GM12878 (cell line): ENCODE measurements around the gene SLFN14. TPM values are rescaled to one million over a fixed set of nuclear protein-coding genes. Genes with fewer than 3 reads are reported as not detected.

Experiments used
- ASH2L ChIP-seq: fragments of 300-600, 200-600 bp; sonication (generic); IDR thresholded peaks from 2 replicates; pipeline ENCODE4 v1.6.1; 2017; ENCODE audit warnings: low read depth, mild to moderate bottlenecking, borderline replicate concordance
- BMI1 ChIP-seq: fragments of 450-650 bp; IDR thresholded peaks from 2 replicates; pipeline ENCODE4 v1.6.1; 2016; ENCODE audit warnings: mild to moderate bottlenecking, moderate library complexity, borderline replicate concordance
- EGR1 ChIP-seq, 2 experiments: IDR thresholded peaks; 1 replicate in 1 of 2; 2 replicates in 1 of 2; pipeline ENCODE4 v1.6.1; 2011 to 2012; ENCODE audit warnings: low read depth in 2 of 2, low read length in 2 of 2, borderline replicate concordance in 1 of 2, mild to moderate bottlenecking in 1 of 2, moderate library complexity in 1 of 2
- FOXK2 ChIP-seq: fragments of 450-650 bp; IDR thresholded peaks from 2 replicates; pipeline ENCODE4 v1.6.1; 2017; ENCODE audit warnings: mild to moderate bottlenecking, moderate library complexity
- LARP7 ChIP-seq: fragments of 450-650 bp; IDR thresholded peaks from 2 replicates; pipeline ENCODE4 v1.6.1; 2017; ENCODE audit warnings: mild to moderate bottlenecking
- MAX ChIP-seq: IDR thresholded peaks from 2 replicates; pipeline ENCODE4 v1.6.1; 2012; ENCODE audit warnings: low read depth, low read length, improper control_type of control experiment
- MEF2B ChIP-seq: fragments of 450-650 bp; IDR thresholded peaks from 2 replicates; pipeline ENCODE4 v1.6.1; 2018; ENCODE audit warnings: mild to moderate bottlenecking, moderate library complexity; ENCODE audit not compliant: partially characterized antibody, poor library complexity, severe bottlenecking
- MYB ChIP-seq: fragments of 150-350 bp; IDR thresholded peaks from 2 replicates; pipeline ENCODE4 v1.6.1; 2014; ENCODE audit warnings: mild to moderate bottlenecking, low read depth, low read length, borderline replicate concordance
- PBX3 ChIP-seq: IDR thresholded peaks from 2 replicates; pipeline ENCODE4 v1.6.1; 2011; ENCODE audit warnings: mild to moderate bottlenecking, low read depth, low read length, moderate library complexity; ENCODE audit not compliant: insufficient replicate concordance
- RAD21 ChIP-seq: IDR thresholded peaks from 2 replicates; pipeline ENCODE4 v1.6.1; 2011; ENCODE audit warnings: mild to moderate bottlenecking, low read depth, low read length, moderate library complexity; ENCODE audit not compliant: insufficient read depth
- SMARCA5 ChIP-seq: fragments of 450-650 bp; IDR thresholded peaks from 2 replicates; pipeline ENCODE4 v1.6.1; 2017; ENCODE audit warnings: mild to moderate bottlenecking
- TCF12 ChIP-seq: IDR thresholded peaks from 2 replicates; pipeline ENCODE4 v1.6.1; 2011; ENCODE audit warnings: low read depth, mild to moderate bottlenecking, low read length
- ZBTB11 ChIP-seq: fragments of 450-650 bp; formaldehyde crosslinking; IDR thresholded peaks from 2 replicates; pipeline ENCODE4 v1.5.0; 2022; ENCODE audit warnings: mild to moderate bottlenecking, missing genetic modification characterization
- ZBTB33 ChIP-seq: fragments of 450-650 bp; IDR thresholded peaks from 2 replicates; pipeline ENCODE4 v1.6.1; 2017; ENCODE audit warnings: mild to moderate bottlenecking
- ZNF687 ChIP-seq: fragments of 450-650 bp; IDR thresholded peaks from 2 replicates; pipeline ENCODE4 v1.6.1; 2017; ENCODE audit warnings: mild to moderate bottlenecking, moderate library complexity
- ZZZ3 ChIP-seq: IDR thresholded peaks from 2 replicates; pipeline ENCODE4 v1.6.1; 2011; ENCODE audit warnings: low read depth; ENCODE audit not compliant: control insufficient read depth, insufficient read length
- polyA plus RNA-seq, 11 experiments: library from polyadenylated mRNA; depleted of rRNA in 4 of 11; unstranded in 6 of 11; stranded (reverse) in 5 of 11; fragments of >200 nt; fragmentation: Nextera tagmentation in 4 of 11; fragmentation: Illumina TruSeq in 1 of 11; extraction: Ambion mirVana in 4 of 11; extraction: Trizol in 1 of 11; gene quantifications; 1 replicate in 1 of 11; 2 replicates in 10 of 11; pipeline versions ENCODE4 v1.2.1 to v1.2.3, GENCODE V29; 2011 to 2016; ENCODE audit warnings: inconsistent platforms in 2 of 11, missing spikeins in 2 of 11, low read depth in 1 of 11
- total RNA-seq, 4 experiments: library from RNA; depleted of rRNA in 3 of 4; stranded (reverse); fragments of >200 nt in 3 of 4; fragmentation: Illumina TruSeq in 1 of 4; extraction: Trizol in 1 of 4; gene quantifications; 2 replicates each; pipeline versions ENCODE4 v1.2.1 to v1.2.3, GENCODE V29; 2013 to 2021

Gene SLFN14
- total and polyA plus RNA-seq, 10 of the 15 experiments (the other 5 are each of a cell fraction or from before 2014, with no cell fraction given) = 0.06 to 0.11 (median 0.06) TPM; not detected in 7

GRCh38 chr17:35578197-35578928, 17.7 kb upstream of the SLFN14 start, which contains the start of gene PEX12 (continued):
- no peak; the same call in 1 of the 2 replicates for TF ChIP-seq MAX
- no peak for TF ChIP-seq ZBTB11 (CRISPR knock-in tag)
- no peak for TF ChIP-seq RAD21
- no peak; the same call in 1 of the 2 replicates for TF ChIP-seq MYB
- TF ChIP-seq MEF2B = peak; percentile 61
- TF ChIP-seq LARP7 = peak; percentile 56; the same call in 1 of the 2 replicates
- TF ChIP-seq ZZZ3 = no peak
- TF ChIP-seq ZBTB33 = no peak
- no peak for TF ChIP-seq FOXK2
- TF ChIP-seq TCF12 = no peak
- peak; percentile 80 for TF ChIP-seq SMARCA5
- TF ChIP-seq ASH2L = 0 out of 2 replicates have a peak, but pooled peaks have one; percentile 38
- no peak; the same call in 1 of the 2 replicates for TF ChIP-seq ZNF687
- TF ChIP-seq EGR1 (IDR thresholded peaks at IDR 0.05; ENCODE audit: borderline replicate concordance in 1 of 2, low read depth in 2 of 2, low read length in 2 of 2) = peak in 1 of 2 experiments; percentile 96; a peak in 2 of 3 replicates
- no peak for TF ChIP-seq BMI1
- no peak for TF ChIP-seq PBX3
